GM13977 (cell line): ENCODE data around the gene PCNX2.

Experiments used
- DNase-seq: peaks from one replicate; pipeline ENCODE4 v3.0.0; 2012; ENCODE audit warnings: low spot score
- in situ Hi-C: fragments of 300-500 bp; cut with MboI; formaldehyde crosslinking; loops from one replicate; pipeline ENCODE4 v1.12.0; 2022; ENCODE audit warnings: low sequenced_read_pairs, low pct_unique_long_range_greater_than_20kb, mixed read lengths, inconsistent platforms; ENCODE audit not compliant: unreplicated experiment
- TF ChIP-seq, protein P1 (sequence below): IDR thresholded peaks from 2 replicates; pipeline ENCODE4 v1.5.1; 2012; ENCODE audit warnings: mild to moderate bottlenecking, control low read depth; ENCODE audit not compliant: insufficient read depth; ENCODE audit errors: extremely low read depth, missing control alignments

Gene PCNX2

DNA sequence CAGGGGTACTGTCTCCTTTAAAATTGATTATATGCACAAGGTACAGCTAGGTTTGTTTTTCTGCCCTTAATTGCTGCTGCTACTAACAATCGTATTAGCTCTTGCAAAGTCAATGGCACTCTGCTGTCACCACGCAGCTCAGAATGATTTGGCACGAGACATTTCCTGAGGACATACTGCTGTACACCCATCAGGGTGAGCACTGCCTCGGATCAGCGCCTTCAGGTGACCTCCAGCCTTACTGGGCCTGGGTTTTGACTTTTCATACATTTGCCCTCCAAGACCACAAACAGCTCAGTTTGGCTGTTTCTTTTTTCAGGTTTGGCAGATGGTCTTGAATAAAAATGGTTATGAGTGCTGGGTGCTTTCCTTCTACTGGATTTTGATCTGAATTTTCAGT, 234.3 kb downstream of the PCNX2 start:
- TF ChIP-seq, protein P1, sequence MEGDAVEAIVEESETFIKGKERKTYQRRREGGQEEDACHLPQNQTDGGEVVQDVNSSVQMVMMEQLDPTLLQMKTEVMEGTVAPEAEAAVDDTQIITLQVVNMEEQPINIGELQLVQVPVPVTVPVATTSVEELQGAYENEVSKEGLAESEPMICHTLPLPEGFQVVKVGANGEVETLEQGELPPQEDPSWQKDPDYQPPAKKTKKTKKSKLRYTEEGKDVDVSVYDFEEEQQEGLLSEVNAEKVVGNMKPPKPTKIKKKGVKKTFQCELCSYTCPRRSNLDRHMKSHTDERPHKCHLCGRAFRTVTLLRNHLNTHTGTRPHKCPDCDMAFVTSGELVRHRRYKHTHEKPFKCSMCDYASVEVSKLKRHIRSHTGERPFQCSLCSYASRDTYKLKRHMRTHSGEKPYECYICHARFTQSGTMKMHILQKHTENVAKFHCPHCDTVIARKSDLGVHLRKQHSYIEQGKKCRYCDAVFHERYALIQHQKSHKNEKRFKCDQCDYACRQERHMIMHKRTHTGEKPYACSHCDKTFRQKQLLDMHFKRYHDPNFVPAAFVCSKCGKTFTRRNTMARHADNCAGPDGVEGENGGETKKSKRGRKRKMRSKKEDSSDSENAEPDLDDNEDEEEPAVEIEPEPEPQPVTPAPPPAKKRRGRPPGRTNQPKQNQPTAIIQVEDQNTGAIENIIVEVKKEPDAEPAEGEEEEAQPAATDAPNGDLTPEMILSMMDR: no peak
- in situ Hi-C loops: no loop called here
- no peak for DNase-seq

DNA sequence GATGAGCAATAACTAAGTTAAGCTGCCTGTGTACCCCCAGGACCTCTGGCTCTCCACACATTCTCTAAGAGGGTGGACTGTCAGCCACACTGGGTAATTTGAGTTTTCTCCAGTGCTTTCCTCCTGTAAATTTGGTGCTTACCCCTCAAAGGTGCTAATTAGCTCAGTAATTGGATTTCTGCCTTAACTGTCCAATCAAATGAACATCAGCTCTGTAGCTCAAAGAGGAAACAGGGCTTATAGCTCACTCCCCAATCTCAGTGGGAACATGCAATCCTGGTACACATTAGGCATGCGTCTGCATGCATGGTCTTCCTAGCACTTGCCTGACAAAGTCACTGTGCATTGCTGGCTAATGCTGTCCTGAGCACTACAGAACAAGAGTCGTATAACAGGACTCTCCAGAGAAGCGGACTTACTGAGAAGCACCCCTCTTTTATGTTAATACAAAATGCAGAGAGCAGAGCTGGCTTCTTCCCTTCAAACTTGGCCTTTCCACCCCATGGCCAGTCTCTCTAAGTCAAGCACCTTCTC, 235.0 kb downstream of the PCNX2 start:
- no peak for DNase-seq
- in situ Hi-C loops: no loop called here
- TF ChIP-seq, protein P1: no peak

DNA sequence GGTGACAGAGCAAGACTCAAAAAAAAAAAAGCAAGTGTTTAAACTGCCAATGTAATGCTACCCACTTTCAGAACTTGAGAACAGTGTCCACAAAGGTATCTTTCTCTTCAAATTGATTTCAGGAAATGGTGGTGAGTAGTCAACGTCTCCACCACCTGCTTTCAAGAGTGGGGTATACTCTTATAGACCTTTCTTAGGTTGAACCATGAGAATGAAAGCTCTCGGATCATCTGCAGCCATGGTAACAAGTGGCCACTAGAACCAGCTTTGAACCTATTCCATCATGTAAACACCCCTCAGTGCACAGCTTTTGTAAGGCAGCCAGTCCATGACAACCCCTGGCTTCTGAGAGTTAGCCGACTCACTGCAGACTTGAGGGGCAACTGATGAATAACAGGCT, 237.7 kb downstream of the PCNX2 start:
- in situ Hi-C loops: no loop called here
- no peak for DNase-seq
- TF ChIP-seq, protein P1: no peak

DNA sequence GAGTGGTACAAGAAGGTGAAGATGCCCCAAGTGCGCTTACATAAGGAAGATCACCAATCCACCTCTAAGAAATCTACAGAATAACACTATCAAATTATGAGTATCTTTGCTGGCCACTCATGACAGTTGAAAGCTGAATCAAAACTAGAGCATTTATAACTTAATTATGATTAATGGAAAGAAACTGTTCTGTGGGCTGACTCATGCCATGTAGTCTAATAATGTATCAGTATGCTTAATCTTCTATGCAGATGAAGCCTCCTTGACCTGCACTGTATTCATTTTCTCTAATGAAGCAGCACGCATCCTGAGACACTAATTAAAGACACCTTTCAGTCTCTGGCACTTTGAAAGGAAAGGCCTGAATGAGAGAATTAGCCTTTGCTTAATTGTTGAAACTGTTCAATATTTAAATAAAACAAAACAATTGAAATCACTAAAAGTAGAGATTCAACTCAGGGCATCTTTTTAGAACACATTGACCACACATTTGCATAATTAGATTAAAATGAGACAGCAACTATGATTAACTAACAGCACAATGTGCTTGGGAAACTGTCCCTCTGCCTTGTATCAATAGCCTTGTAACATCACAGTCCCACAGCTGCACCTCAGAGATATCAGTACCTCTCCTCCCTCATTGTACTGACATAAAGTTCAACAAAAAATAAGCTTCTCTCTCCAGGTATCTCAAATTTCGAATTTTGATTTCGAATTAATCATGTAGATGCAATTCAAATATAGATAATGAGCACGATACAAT, 239.5 kb downstream of the PCNX2 start:
- no peak for DNase-seq
- in situ Hi-C loops: no loop called here
- TF ChIP-seq, protein P1: no peak

DNA sequence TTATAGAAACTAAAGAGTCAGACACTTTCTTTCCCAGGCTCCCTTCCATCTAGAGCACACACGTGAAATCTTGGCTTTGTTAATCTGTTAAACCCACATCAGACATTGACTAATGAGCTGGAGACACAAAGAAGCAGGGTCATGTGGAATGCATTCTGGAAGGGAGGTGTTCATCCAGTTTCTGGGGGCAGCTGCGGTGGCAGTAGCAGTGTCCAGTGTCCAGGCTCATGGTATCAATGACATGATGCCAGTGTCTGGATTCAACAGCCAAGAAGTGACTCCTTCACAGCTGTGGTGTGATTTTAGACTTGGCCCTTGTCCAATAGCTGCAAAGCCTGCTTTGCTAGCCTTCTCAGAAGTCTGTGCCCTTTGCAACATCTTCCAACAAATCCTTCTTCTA, 249.9 kb downstream of the PCNX2 start:
- in situ Hi-C loops: no loop called here
- TF ChIP-seq, protein P1: no peak
- no peak for DNase-seq

DNA sequence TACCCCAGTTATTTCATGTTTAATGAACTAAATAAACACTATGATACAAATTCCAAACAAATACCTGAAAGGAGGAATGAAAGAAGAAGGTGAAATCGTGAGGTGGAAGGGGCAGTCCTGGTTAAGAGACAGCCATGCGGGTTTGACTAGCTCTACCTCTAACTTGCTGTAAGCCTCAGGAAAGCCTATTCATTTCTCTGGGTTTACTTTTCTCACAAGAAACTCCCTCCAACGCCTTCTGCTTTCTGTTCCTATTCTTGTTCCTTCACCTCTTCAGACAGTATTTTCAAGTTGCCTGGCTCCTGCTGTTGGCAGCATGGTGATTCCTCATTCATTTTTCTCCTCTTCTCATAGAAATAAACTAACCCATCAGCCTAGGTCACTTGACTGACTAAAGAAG, 252.7 kb downstream of the PCNX2 start:
- TF ChIP-seq, protein P1: no peak
- DNase-seq: no peak
- in situ Hi-C loops: no loop called here
